ENCODE measurements around the gene EARS2. TPM values are rescaled to one million over a fixed set of nuclear protein-coding genes. Genes with fewer than 3 reads are reported as not detected.

Gene EARS2
- polyA plus RNA-seq, 1 donor (not counting 4 experiments of a cell fraction or from before 2014, with no cell fraction given) = 32.7 TPM

- Histone ChIP-seq H3K36me3 (ENCODE audit: control insufficient read depth in 2 of 2, extremely low read depth in 1 of 2, insufficient read depth in 2 of 2, low read length in 2 of 2) (peaks cover 34 to 61% of the 10 kb centered on the region in 2 experiments), H3K4me2 (ENCODE audit: control insufficient read depth, extremely low read depth, insufficient read depth, low read depth, low read length) (no peak overlapping the region), H3K9me1 (ENCODE audit: control insufficient read depth, extremely low read depth, insufficient read depth, low read length) (peaks cover 7% of the 10 kb centered on the region), H3K4me1 (ENCODE audit: control insufficient read depth, extremely low read depth, insufficient read depth, low read length) (peaks cover 9% of the 10 kb centered on the region), H3K79me2 (ENCODE audit: control insufficient read depth, insufficient read depth, low read length) (peaks cover 4% of the 10 kb centered on the region), H4K20me1 (ENCODE audit: control insufficient read depth, extremely low read depth, insufficient read depth, low read length) (no peaks in the 10 kb centered on the region), H3K27ac (ENCODE audit: control insufficient read depth, insufficient read depth, low read length) (no peak overlapping the region), H3K27me3 (ENCODE audit: control insufficient read depth, extremely low read depth, insufficient read depth, low read length) (no peaks in the 10 kb centered on the region), H2AFZ (ENCODE audit: control insufficient read depth, low read length) (no peak overlapping the region), H3K4me3 (ENCODE audit: control insufficient read depth in 2 of 3, extremely low read depth in 1 of 3, insufficient read depth in 2 of 3, low read depth in 1 of 3, low read length in 3 of 3) (no peak overlapping the region), H3K9me3 (ENCODE audit: control insufficient read depth, low read depth, low read length) (no peaks in the 10 kb centered on the region), H3K9ac (ENCODE audit: control insufficient read depth, extremely low read depth, insufficient read depth, low read length) (no peak overlapping the region)
- dilution Hi-C loops (cut with MboI; ENCODE audit: extremely low pct_ligation_motif_present, low sequenced_read_pairs) = no loop called here
- no peak for DNase-seq (ENCODE audit: low read depth, low spot score)
- FAIRE-seq = no peak
- no peak for TF ChIP-seq CTCF (optimal IDR thresholded peaks at IDR 0.05 in 1 of 3, IDR thresholded peaks at IDR 0.05 in 1 of 3, conservative IDR thresholded peaks at IDR 0.05 in 1 of 3; ENCODE audit: extremely low read depth in 1 of 3, insufficient read depth in 2 of 3, low read length in 3 of 3)
- TF ChIP-seq EZH2 (IDR thresholded peaks at IDR 0.05; ENCODE audit: low read length) = no peak
These were observed 70.7 kb downstream of the EARS2 start for GRCh38 chr16:23486480-23486879.

DNA sequence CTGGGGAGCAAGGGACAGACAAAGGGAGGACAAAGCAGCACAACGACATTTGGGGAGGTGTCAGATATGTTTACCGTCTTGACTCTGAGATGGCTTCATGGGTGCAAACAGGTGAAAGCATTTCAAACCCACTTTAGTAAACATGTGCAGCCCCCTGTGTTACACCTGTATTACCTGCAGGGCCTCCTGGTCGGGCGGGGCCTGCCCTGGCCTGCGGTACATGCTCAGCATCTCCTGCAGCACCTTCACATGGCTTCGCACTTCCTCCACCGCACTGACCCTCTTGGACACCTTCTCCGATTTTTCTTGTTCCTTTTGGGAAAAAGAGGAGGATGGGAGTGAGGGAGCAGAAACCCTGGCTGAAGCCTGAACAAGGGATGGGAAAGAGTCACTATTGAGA lies 71.3 kb downstream of the EARS2 start:
- H3K4me2 ChIP-seq (ENCODE audit: control insufficient read depth, extremely low read depth, insufficient read depth, low read depth, low read length) = no peak overlapping the region
- H3K4me3 ChIP-seq (ENCODE audit: control insufficient read depth in 2 of 3, extremely low read depth in 1 of 3, insufficient read depth in 2 of 3, low read depth in 1 of 3, low read length in 3 of 3) = no peak overlapping the region
- no peak overlapping the region for H2AFZ ChIP-seq (ENCODE audit: control insufficient read depth, low read length)
- no peak for TF ChIP-seq CTCF (optimal IDR thresholded peaks at IDR 0.05 in 1 of 3, IDR thresholded peaks at IDR 0.05 in 1 of 3, conservative IDR thresholded peaks at IDR 0.05 in 1 of 3; ENCODE audit: extremely low read depth in 1 of 3, insufficient read depth in 2 of 3, low read length in 3 of 3)
- no peak for TF ChIP-seq EZH2 (IDR thresholded peaks at IDR 0.05; ENCODE audit: low read length)
- dilution Hi-C loops (cut with MboI; ENCODE audit: extremely low pct_ligation_motif_present, low sequenced_read_pairs) = no loop called here
- H3K79me2 ChIP-seq (ENCODE audit: control insufficient read depth, insufficient read depth, low read length) = peaks cover 4% of the 10 kb centered on the region
- FAIRE-seq = no peak
- no peaks in the 10 kb centered on the region for H4K20me1 ChIP-seq (ENCODE audit: control insufficient read depth, extremely low read depth, insufficient read depth, low read length)
- peaks cover 7% of the 10 kb centered on the region for H3K9me1 ChIP-seq (ENCODE audit: control insufficient read depth, extremely low read depth, insufficient read depth, low read length)
- no peak overlapping the region for H3K27ac ChIP-seq (ENCODE audit: control insufficient read depth, insufficient read depth, low read length)
- H3K27me3 ChIP-seq (ENCODE audit: control insufficient read depth, extremely low read depth, insufficient read depth, low read length) = no peaks in the 10 kb centered on the region
- H3K9ac ChIP-seq (ENCODE audit: control insufficient read depth, extremely low read depth, insufficient read depth, low read length) = no peak overlapping the region
- H3K4me1 ChIP-seq (ENCODE audit: control insufficient read depth, extremely low read depth, insufficient read depth, low read length) = peaks cover 3% of the 10 kb centered on the region
- H3K36me3 ChIP-seq (ENCODE audit: control insufficient read depth in 2 of 2, extremely low read depth in 1 of 2, insufficient read depth in 2 of 2, low read length in 2 of 2) = peaks cover 35 to 63% of the 10 kb centered on the region in 2 experiments
- H3K9me3 ChIP-seq (ENCODE audit: control insufficient read depth, low read depth, low read length) = no peaks in the 10 kb centered on the region
- no peak for DNase-seq (ENCODE audit: low read depth, low spot score)
